Measurements from ENCODE around the gene NEUROG2.
A peak's percentile ranks its signal among the peaks of the same experiment; 100 is the strongest.

NEUROG2 gene

DNA sequence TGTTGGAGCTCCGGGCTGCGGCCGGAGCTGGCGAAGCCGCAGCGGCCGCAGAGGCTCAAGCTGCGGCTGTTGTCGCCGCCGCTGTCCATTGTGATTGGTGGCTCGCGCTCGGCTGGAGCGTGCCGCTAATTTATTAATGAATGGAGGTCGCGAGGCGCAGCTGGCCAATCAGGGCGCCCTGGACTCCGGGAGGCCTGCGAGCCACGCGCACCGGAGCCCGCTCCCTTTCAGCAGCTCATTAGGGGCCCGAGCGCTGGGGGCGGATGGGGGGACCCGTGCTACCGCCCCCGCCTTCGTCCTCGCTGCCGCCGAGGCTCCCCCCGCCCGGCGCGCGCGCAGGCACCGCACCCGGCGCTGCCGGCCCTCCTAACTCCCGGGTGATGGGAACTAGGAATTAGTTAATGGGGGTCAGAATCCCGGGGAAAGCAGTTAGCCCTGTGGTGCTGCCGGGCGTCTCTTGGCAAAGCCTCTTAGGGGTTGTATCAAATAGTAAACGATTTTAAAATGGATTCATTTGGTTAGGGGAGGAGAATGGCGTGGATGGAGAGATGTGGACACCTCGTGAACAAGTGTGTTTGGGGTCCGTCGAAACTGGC lies 589 bp upstream of the NEUROG2 start:
- TF ChIP-seq, protein P1, sequence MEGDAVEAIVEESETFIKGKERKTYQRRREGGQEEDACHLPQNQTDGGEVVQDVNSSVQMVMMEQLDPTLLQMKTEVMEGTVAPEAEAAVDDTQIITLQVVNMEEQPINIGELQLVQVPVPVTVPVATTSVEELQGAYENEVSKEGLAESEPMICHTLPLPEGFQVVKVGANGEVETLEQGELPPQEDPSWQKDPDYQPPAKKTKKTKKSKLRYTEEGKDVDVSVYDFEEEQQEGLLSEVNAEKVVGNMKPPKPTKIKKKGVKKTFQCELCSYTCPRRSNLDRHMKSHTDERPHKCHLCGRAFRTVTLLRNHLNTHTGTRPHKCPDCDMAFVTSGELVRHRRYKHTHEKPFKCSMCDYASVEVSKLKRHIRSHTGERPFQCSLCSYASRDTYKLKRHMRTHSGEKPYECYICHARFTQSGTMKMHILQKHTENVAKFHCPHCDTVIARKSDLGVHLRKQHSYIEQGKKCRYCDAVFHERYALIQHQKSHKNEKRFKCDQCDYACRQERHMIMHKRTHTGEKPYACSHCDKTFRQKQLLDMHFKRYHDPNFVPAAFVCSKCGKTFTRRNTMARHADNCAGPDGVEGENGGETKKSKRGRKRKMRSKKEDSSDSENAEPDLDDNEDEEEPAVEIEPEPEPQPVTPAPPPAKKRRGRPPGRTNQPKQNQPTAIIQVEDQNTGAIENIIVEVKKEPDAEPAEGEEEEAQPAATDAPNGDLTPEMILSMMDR (IDR thresholded peaks at IDR 0.05; ENCODE audit: control insufficient read depth, insufficient read depth, low read depth, low read length, missing control alignments): no peak
- no peak for DNase-seq (ENCODE audit: low read depth)

DNA sequence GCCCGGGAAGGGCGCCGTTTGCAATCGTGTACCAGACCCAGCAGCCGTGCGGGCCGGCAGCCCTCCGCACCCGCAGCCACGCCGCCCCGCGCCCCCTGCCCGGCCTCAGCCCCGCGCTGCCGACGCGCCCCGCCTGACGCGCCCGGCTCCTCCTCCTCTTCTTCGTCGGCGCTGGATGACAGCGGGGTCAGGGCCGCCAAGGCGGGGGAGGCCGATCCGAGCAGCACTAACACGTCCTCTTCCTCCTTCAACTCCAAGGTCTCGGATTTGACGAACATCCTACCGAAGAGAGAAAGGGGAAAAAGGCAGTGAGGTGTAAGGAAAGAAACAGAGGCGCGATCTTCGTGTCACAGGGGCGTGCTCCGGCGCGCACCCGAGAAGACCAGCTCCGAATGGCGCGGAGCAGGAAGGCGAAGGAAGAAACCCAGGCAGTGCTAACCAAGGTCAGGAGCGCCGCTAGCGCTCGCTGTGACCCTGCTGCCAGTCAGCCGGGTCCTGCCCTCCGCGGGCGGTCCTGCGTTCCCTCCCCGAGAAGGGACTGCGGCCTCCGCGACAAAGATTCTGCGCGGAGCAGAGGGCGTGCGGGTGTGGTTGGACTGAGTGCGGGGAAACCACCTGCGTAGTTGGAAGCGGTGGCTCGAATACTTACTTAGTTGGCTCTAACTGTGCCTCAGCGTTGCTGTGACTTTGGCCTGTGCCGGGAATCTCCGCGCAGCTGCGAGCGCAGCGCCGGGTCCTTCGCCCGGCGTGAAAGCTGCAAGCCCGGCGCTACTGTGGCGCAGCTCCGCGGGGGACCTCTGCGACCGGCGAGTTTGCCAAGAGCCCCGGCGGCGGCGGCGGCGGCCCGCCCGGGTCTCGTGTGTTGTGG lies 548 bp downstream of the NEUROG2 start:
- DNase-seq (ENCODE audit: low read depth): no peak
- TF ChIP-seq, protein P1 (IDR thresholded peaks at IDR 0.05; ENCODE audit: control insufficient read depth, insufficient read depth, low read depth, low read length, missing control alignments): no peak
- peak overlapping the region; percentile 55 for H3K4me3 ChIP-seq (ENCODE audit: control insufficient read depth, low read depth, low read length)

More for the DNA sequence above, 589 bp upstream of the NEUROG2 start:
- no peak overlapping the region for H3K4me3 ChIP-seq (ENCODE audit: control insufficient read depth, low read depth, low read length)

- no peak for DNase-seq (ENCODE audit: low read depth)
- TF ChIP-seq, protein P1 (IDR thresholded peaks at IDR 0.05; ENCODE audit: control insufficient read depth, insufficient read depth, low read depth, low read length, missing control alignments): no peak
- peak overlapping the region; percentile 8 for H3K4me3 ChIP-seq (ENCODE audit: control insufficient read depth, low read depth, low read length)
Observed at GRCh38 chr4:112514647-112515197, 1.3 kb downstream of the NEUROG2 start.

DNA sequence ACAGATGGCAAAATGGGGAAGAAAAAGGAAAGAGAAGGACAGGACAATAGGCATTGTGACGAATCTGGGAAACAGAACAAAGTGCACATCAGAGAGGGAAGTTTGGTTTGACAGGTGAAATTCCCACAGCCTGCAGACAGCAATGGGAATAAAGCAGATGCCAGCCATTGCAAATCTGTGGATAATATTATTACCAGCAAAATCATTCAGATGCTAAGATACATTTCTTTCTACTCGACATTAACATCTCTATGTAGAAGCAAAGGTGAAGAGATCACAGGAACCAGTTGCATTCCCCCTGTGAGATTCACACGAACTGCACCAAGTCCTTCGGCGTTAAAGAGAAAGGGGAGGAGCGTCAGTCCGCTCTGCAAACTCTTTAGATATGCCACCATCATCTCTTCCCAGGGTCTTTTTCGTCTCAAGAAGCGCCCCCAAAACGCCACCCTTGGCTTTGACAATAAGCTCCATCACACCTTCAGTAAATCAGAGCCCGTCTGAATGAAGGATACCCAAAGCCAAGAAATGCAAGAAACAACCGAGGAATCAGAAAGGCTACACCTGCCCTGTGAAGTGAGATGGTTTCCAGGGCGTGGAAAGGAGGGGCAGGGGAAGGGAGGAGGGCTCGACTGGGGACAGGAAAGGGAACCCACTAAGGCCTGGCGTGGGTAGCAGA lies 1.9 kb downstream of the NEUROG2 start:
- TF ChIP-seq, protein P1 (IDR thresholded peaks at IDR 0.05; ENCODE audit: control insufficient read depth, insufficient read depth, low read depth, low read length, missing control alignments): no peak
- DNase-seq (ENCODE audit: low read depth): no peak
- no peak overlapping the region for H3K4me3 ChIP-seq (ENCODE audit: control insufficient read depth, low read depth, low read length)

DNA sequence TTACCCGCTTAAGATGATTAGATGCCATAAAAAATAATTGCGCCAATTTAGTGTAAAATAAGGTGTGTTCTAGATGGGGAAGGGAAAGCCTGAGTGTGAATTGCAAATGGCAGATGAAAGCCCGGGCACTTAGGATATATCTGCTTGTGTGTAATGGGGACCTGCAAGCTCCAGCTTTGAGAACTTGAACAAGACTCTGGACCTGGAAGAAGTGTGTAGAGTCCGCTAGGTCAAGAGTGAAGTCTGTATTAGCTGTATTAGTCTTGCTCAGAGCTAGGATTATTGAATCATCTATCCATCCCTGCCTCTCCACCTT lies 4.2 kb downstream of the NEUROG2 start:
- TF ChIP-seq, protein P1 (IDR thresholded peaks at IDR 0.05; ENCODE audit: control insufficient read depth, insufficient read depth, low read depth, low read length, missing control alignments): no peak
- DNase-seq (ENCODE audit: low read depth): no peak
- no peak overlapping the region for H3K4me3 ChIP-seq (ENCODE audit: control insufficient read depth, low read depth, low read length)

GRCh38 chr4:112511093-112511802 lies 4.7 kb downstream of the NEUROG2 start:
- TF ChIP-seq, protein P1 (IDR thresholded peaks at IDR 0.05; ENCODE audit: control insufficient read depth, insufficient read depth, low read depth, low read length, missing control alignments): no peak
- DNase-seq (ENCODE audit: low read depth): no peak
- no peak overlapping the region for H3K4me3 ChIP-seq (ENCODE audit: control insufficient read depth, low read depth, low read length)

All from AG09309 (cell line).